Calu3 (cell line): ENCODE data around the gene ATP6V0E1. TPM values are rescaled to one million over a fixed set of nuclear protein-coding genes. Genes with fewer than 3 reads are reported as not detected.
"Not testable (repeated sequence)": the region's sequence is repeated elsewhere in the genome, so short reads cannot be mapped to it uniquely, and the experiment has no call there.

Experiments
- BruUV-seq: library from RNA; stranded (reverse); fragments of 400-500 nt; replicated peaks from 2 replicates; lab custom pipeline; 2021; lab: Mats Ljungman, UMichigan
- CTCF ChIA-PET: fragments of 300-600 bp; sonication (Branson Sonifier 250); formaldehyde crosslinking; loops from one replicate; lab custom pipeline; 2022; ENCODE audit warnings: antibody characterized with exemption; lab: Charles Lee
- DNase-seq: peaks from one replicate; pipeline ENCODE4 v3.0.0; 2022
- H3K27ac Mint-ChIP-seq: one replicate; pipeline ENCODE4 v1.8.0; 2022; ENCODE audit warnings: mixed read lengths; ENCODE audit not compliant: unreplicated experiment
- H3K27me3 Mint-ChIP-seq: one replicate; pipeline ENCODE4 v1.8.0; 2022; ENCODE audit warnings: mixed read lengths; ENCODE audit not compliant: unreplicated experiment
- H3K36me3 Mint-ChIP-seq: one replicate; pipeline ENCODE4 v1.8.0; 2022; ENCODE audit warnings: mild to moderate bottlenecking, moderate library complexity, mixed read lengths; ENCODE audit not compliant: insufficient read depth, unreplicated experiment
- H3K4me1 Mint-ChIP-seq: one replicate; pipeline ENCODE4 v1.8.0; 2022; ENCODE audit warnings: mild to moderate bottlenecking, low read depth, mixed read lengths; ENCODE audit not compliant: unreplicated experiment
- H3K4me3 Mint-ChIP-seq: one replicate; pipeline ENCODE4 v1.8.0; 2022; ENCODE audit warnings: mild to moderate bottlenecking, low read depth, moderate library complexity, mixed read lengths; ENCODE audit not compliant: unreplicated experiment
- H3K9me3 Mint-ChIP-seq: one replicate; pipeline ENCODE4 v1.8.0; 2022; ENCODE audit warnings: low read depth, mixed read lengths; ENCODE audit not compliant: unreplicated experiment
- CTCF ChIP-seq: fragments of 200-600 bp; IDR thresholded peaks from one replicate; pipeline ENCODE4 v1.8.0; 2022; ENCODE audit warnings: antibody characterized with exemption; ENCODE audit not compliant: unreplicated experiment
- intact Hi-C: fragments of 100-400 bp; cut with micrococcal nuclease; formaldehyde crosslinking; loops from one replicate; pipeline ENCODE4 v1.10.0; 2022; ENCODE audit not compliant: unreplicated experiment
- total RNA-seq: library from RNA; stranded (reverse); gene quantifications from 2 replicates; pipeline ENCODE4 v1.2.3, GENCODE V29; 2022

Gene ATP6V0E1
- total RNA-seq, 1 experiment from 2014 or later, result 261 TPM

GRCh38 chr5:173015192-173015591 is 31.6 kb downstream of the ATP6V0E1 start:
- intact Hi-C loops, result no loop called here
- no peaks in the 10 kb centered on the region for H3K27me3 Mint-ChIP-seq
- H3K9me3 Mint-ChIP-seq, result peaks cover 3% of the 10 kb centered on the region
- no TSS peak for BruUV-seq
- H3K4me3 Mint-ChIP-seq, result no peak overlapping the region
- DNase-seq, result no peak
- H3K4me1 Mint-ChIP-seq, result peaks cover 39% of the 10 kb centered on the region
- no peak for TF ChIP-seq CTCF
- CTCF ChIA-PET, result interaction anchor here (0.6 to 1.7 kb wide), 2 partner anchors 31 to 921 kb away, joined by 6 to 8 read pairs; partner anchors contain the start of gene ATP6V0E1
- H3K36me3 Mint-ChIP-seq, result peaks cover 36% of the 10 kb centered on the region
- peak overlapping the region; percentile 94 for H3K27ac Mint-ChIP-seq

DNA sequence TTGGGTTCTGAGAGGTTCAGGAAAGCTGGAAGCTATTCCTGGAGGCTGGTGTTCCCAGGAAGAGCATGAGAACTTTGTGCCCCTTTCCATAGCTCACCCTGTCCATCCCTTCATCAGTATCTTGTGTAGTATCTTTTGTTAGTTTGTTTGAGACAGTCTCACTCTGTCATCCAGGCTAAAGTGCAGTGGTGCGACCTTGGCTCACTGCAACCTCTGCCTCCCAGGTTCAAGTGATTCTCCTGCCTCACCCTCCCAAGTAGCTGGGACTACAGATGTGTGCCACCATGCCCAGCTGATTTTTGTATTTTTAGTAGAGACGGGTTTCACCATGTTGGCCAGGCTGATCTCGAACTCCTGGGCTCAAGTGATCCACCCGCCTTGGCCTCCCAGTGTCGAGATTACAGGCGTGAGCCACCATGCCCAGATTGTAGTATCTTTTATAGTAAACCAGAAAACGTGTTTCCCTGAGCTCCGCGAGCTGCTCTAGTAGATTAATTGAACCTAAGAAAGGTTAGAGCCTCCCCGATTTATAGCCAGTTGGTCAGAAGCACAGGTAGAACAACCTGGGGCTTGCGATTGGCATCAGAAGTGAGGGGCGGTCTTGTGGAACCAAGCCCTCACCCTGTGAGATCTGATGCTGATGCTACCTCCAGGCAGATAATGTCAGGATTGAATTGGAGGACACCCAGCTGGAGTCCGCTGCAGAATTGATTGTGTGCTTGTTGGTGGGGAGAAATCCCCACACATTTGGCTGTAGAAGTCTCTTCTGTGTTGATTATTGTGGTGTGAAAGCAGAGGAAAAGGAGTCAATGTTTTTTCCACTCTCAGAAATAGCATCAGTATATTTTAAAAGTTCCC is 32.3 kb downstream of the ATP6V0E1 start:
- H3K4me1 Mint-ChIP-seq, result peaks cover 32% of the 10 kb centered on the region
- BruUV-seq, result no TSS peak
- CTCF ChIA-PET, result interaction anchor here (0.6 to 1.7 kb wide), 5 partner anchors 12 to 922 kb away, joined by 3 to 8 read pairs (median 6); partner anchors contain the start of gene ATP6V0E1
- peak overlapping the region; percentile 94 for H3K27ac Mint-ChIP-seq
- DNase-seq, result no peak
- no peak for TF ChIP-seq CTCF
- peak overlapping the region; percentile 44 for H3K4me3 Mint-ChIP-seq
- intact Hi-C loops, result no loop called here
- no peaks in the 10 kb centered on the region for H3K27me3 Mint-ChIP-seq
- H3K9me3 Mint-ChIP-seq, result peaks cover 3% of the 10 kb centered on the region
- H3K36me3 Mint-ChIP-seq, result peaks cover 37% of the 10 kb centered on the region

- H3K4me1 Mint-ChIP-seq, result peaks cover 31% of the 10 kb centered on the region
- no peak for TF ChIP-seq CTCF
- H3K36me3 Mint-ChIP-seq, result peaks cover 42% of the 10 kb centered on the region
- DNase-seq, result peak; percentile 43
- CTCF ChIA-PET, result interaction anchor here (0.9 to 1.7 kb wide), 5 partner anchors 12 to 41 kb away, joined by 3 to 8 read pairs (median 3); partner anchors contain the start of gene ATP6V0E1
- H3K9me3 Mint-ChIP-seq, result peaks cover 3% of the 10 kb centered on the region
- intact Hi-C loops, result no loop called here
- H3K27ac Mint-ChIP-seq, result peak overlapping the region; percentile 94
- no peaks in the 10 kb centered on the region for H3K27me3 Mint-ChIP-seq
- no TSS peak for BruUV-seq
- H3K4me3 Mint-ChIP-seq, result peak overlapping the region; percentile 44
Observed at GRCh38 chr5:173016598-173017046, 33.1 kb downstream of the ATP6V0E1 start.

DNA sequence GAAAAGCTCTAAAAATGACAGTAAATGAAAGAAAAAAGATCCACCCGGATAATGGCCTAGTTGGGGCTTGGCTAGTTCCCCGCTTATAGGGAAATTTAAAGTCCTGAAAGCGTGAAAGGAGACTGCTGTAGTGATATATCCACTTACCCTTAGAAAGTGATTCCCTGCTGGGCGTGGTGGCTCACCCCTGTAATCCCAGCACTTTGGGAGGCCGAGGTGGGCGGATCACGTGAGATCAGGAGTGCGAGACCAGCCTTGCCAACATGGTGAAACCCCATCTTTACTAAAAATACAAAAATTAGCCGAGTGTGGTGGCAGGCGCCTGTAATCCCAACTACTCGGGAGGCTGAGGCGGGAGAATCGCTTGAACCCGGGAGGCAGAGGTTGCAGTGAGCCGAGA is 33.5 kb downstream of the ATP6V0E1 start:
- intact Hi-C loops, DNase-seq, H3K27me3 Mint-ChIP-seq, H3K9me3 Mint-ChIP-seq, BruUV-seq: not testable (repeated sequence)
- Mint-ChIP-seq H3K4me1 (peaks cover 31% of the 10 kb centered on the region), H3K4me3 (peak overlapping the region; percentile 44), H3K27ac (peak overlapping the region; percentile 94), H3K36me3 (peaks cover 42% of the 10 kb centered on the region)
- CTCF ChIA-PET, result interaction anchor here (0.9 to 1.7 kb wide), 5 partner anchors 13 to 40 kb away, joined by 3 to 8 read pairs (median 3); partner anchors contain the start of gene ATP6V0E1
